Putamen (tissue), 1 donor: ENCODE measurements around the gene SPATA12.

Experiments
- DNase-seq: peaks from one replicate; pipeline ENCODE4 v3.0.0-alpha.2; 2016; ENCODE audit warnings: low spot score

SPATA12 gene

GRCh38 chr3:57060089-57060821 lies at the start of gene SPATA12:
Gene SPATA12, plus strand, starts transcription at chr3:57060664. Its CDS starts 13,031 bp downstream, at chr3:57073695.
- peak; percentile 73 for DNase-seq

- no peak for DNase-seq
Observed at GRCh38 chr3:57011022-57011421, 49.4 kb upstream of the SPATA12 start.

- no peak for DNase-seq
Observed at GRCh38 chr3:57012847-57013246, 47.6 kb upstream of the SPATA12 start.

- no peak for DNase-seq
Observed at GRCh38 chr3:57015350-57015729, 45.1 kb upstream of the SPATA12 start.

- DNase-seq = no peak
Observed at GRCh38 chr3:57015912-57016311, 44.6 kb upstream of the SPATA12 start.

- peak; percentile 93 for DNase-seq
Observed at GRCh38 chr3:57017459-57017845, 43.0 kb upstream of the SPATA12 start.

- no peak for DNase-seq
Observed at GRCh38 chr3:57018246-57018645, 42.2 kb upstream of the SPATA12 start.

GRCh38 chr3:57019057-57019456 lies 41.4 kb upstream of the SPATA12 start:
- DNase-seq = no peak

GRCh38 chr3:57025237-57025636 lies 35.2 kb upstream of the SPATA12 start:
- DNase-seq = no peak

GRCh38 chr3:57026944-57027343 lies 33.5 kb upstream of the SPATA12 start:
- DNase-seq = no peak

GRCh38 chr3:57029383-57029782 lies 31.1 kb upstream of the SPATA12 start:
- no peak for DNase-seq

- no peak for DNase-seq
Observed at GRCh38 chr3:57029924-57030323, 30.5 kb upstream of the SPATA12 start.

GRCh38 chr3:57030721-57031120 lies 29.7 kb upstream of the SPATA12 start:
- no peak for DNase-seq

GRCh38 chr3:57031631-57032541 lies 28.6 kb upstream of the SPATA12 start:
- DNase-seq = no peak

GRCh38 chr3:57036952-57037351 lies 23.5 kb upstream of the SPATA12 start:
- DNase-seq = no peak

- no peak for DNase-seq
Observed at GRCh38 chr3:57038466-57039164, 21.8 kb upstream of the SPATA12 start.

GRCh38 chr3:57041674-57042073 lies 18.8 kb upstream of the SPATA12 start:
- no peak for DNase-seq

- no peak for DNase-seq
Observed at GRCh38 chr3:57043518-57043917, 16.9 kb upstream of the SPATA12 start.

- DNase-seq = no peak
Observed at GRCh38 chr3:57046101-57046765, 14.2 kb upstream of the SPATA12 start.

GRCh38 chr3:57048052-57048671 lies 12.3 kb upstream of the SPATA12 start:
- DNase-seq = peak; percentile 74

GRCh38 chr3:57048728-57049127 lies 11.7 kb upstream of the SPATA12 start:
- DNase-seq = no peak

- DNase-seq = no peak
Observed at GRCh38 chr3:57052662-57053061, 7.8 kb upstream of the SPATA12 start.
